B cell (primary cell): ENCODE measurements around the gene RAB17. TPM values are rescaled to one million over a fixed set of nuclear protein-coding genes. Genes with fewer than 3 reads are reported as not detected.

Experiments
- ATAC-seq: fragments of 200-7000 bp; cut with Tn5 transposase; one replicate; pipeline ENCODE4 v1.10.0; 2021; ENCODE audit warnings: low read depth, mild to moderate bottlenecking, moderate number of reproducible peaks, moderate library complexity
- CTCF ChIA-PET: fragments of 350-600 bp; sonication (Branson Sonifier 250); formaldehyde crosslinking; loops from one replicate; lab custom pipeline; 2021; ENCODE audit warnings: antibody characterized with exemption, inconsistent platforms; lab: Charles Lee
- POLR2A ChIA-PET: fragments of 350-600 bp; sonication (Branson Sonifier 250); formaldehyde crosslinking; loops from one replicate; lab custom pipeline; 2021; ENCODE audit warnings: antibody characterized with exemption; lab: Charles Lee
- DNase-seq: peaks from one replicate; pipeline ENCODE4 v3.0.0; 2013
- H2AFZ ChIP-seq: 2 replicates; pipeline ENCODE4 v1.6.1; 2012; ENCODE audit warnings: mild to moderate bottlenecking, low read depth, low read length; ENCODE audit not compliant: insufficient read depth, poor library complexity, severe bottlenecking
- H3K27ac ChIP-seq, 2 donors: 1 replicate in 1 of 2; 2 replicates in 1 of 2; pipeline ENCODE4 v1.5.1; 2012 to 2013; ENCODE audit warnings: low read length in 2 of 2, mild to moderate bottlenecking in 2 of 2, moderate library complexity in 1 of 2
- H3K27me3 ChIP-seq, 4 experiments: fragments of 200-600 bp in 1 of 4; sonication (generic) in 1 of 4; replicated peaks in 1 of 4; 1 replicate in 2 of 4; 2 replicates in 2 of 4; pipeline versions ENCODE4 v1.6.1 to v1.7.0; 2013 to 2016; ENCODE audit warnings: low read length in 3 of 4, mild to moderate bottlenecking in 2 of 4, mixed read lengths in 1 of 4, moderate library complexity in 1 of 4; ENCODE audit not compliant: insufficient read depth in 4 of 4, control insufficient read depth in 3 of 4; ENCODE audit errors: control extremely low read depth in 1 of 4
- H3K36me3 ChIP-seq, 2 experiments: replicated peaks in 1 of 2; 1 replicate in 1 of 2; 2 replicates in 1 of 2; pipeline versions ENCODE4 v1.6.1 to v1.7.1; 2013; ENCODE audit warnings: low read length in 1 of 2; ENCODE audit not compliant: insufficient read depth in 2 of 2, control insufficient read depth in 1 of 2; ENCODE audit errors: control extremely low read depth in 1 of 2, extremely low read depth in 1 of 2
- H3K4me1 ChIP-seq, 2 donors: fragments of 200-600 bp in 1 of 2; sonication (generic) in 1 of 2; 1 replicate in 1 of 2; 2 replicates in 1 of 2; pipeline versions ENCODE4 v1.5.1 to v1.6.1; 2013 to 2017; ENCODE audit warnings: low read length in 2 of 2; ENCODE audit not compliant: control insufficient read depth in 2 of 2, insufficient read depth in 2 of 2
- H3K4me2 ChIP-seq: replicated peaks from 2 replicates; pipeline ENCODE3; 2012; ENCODE audit warnings: mild to moderate bottlenecking, low read depth, low read length; ENCODE audit not compliant: poor library complexity, severe bottlenecking
- H3K4me3 ChIP-seq, 5 experiments: fragments of 200-600 bp in 1 of 5; sonication (generic) in 1 of 5; 1 replicate in 3 of 5; 2 replicates in 2 of 5; pipeline versions ENCODE4 v1.5.1 to v1.7.0; 2011 to 2016; ENCODE audit warnings: low read length in 4 of 5, mild to moderate bottlenecking in 4 of 5, low read depth in 2 of 5, control low read depth in 1 of 5, moderate library complexity in 1 of 5; ENCODE audit not compliant: insufficient read depth in 1 of 5; ENCODE audit errors: control extremely low read depth in 1 of 5, extremely low read depth in 1 of 5
- H3K79me2 ChIP-seq: fragments of 200-600 bp; sonication (generic); one replicate; pipeline ENCODE4 v1.6.0; 2016; ENCODE audit warnings: low read length; ENCODE audit not compliant: control insufficient read depth, insufficient read depth
- H3K9ac ChIP-seq: fragments of 200-600 bp; sonication (generic); 2 replicates; pipeline ENCODE4 v1.6.1; 2017; ENCODE audit warnings: mild to moderate bottlenecking, low read length, moderate library complexity
- H3K9me3 ChIP-seq, 3 donors: one replicate each; pipeline versions ENCODE4 v1.6.1 to v1.7.1; 2013; ENCODE audit warnings: low read length in 2 of 3; ENCODE audit not compliant: control insufficient read depth in 2 of 3, insufficient read depth in 1 of 3; ENCODE audit errors: control extremely low read depth in 1 of 3
- H4K20me1 ChIP-seq: 2 replicates; pipeline ENCODE4 v1.6.0; 2012; ENCODE audit warnings: mild to moderate bottlenecking, low read length; ENCODE audit not compliant: insufficient read depth, control insufficient read depth, poor library complexity, severe bottlenecking
- H3K27ac Mint-ChIP-seq: one replicate; pipeline ENCODE4 v1.8.0; 2021; ENCODE audit warnings: mixed read lengths
- H3K27me3 Mint-ChIP-seq: one replicate; pipeline ENCODE4 v1.8.0; 2021; ENCODE audit warnings: mixed read lengths
- H3K4me1 Mint-ChIP-seq: one replicate; pipeline ENCODE4 v1.8.0; 2021; ENCODE audit warnings: mixed read lengths
- H3K4me3 Mint-ChIP-seq: one replicate; pipeline ENCODE4 v1.8.0; 2021; ENCODE audit warnings: mixed read lengths
- H3K9me3 Mint-ChIP-seq: one replicate; pipeline ENCODE4 v1.8.0; 2022; ENCODE audit warnings: mixed read lengths; ENCODE audit not compliant: insufficient read depth
- CTCF ChIP-seq: fragments of 200-600 bp; IDR thresholded peaks from one replicate; pipeline ENCODE4 v1.8.0; 2022; ENCODE audit warnings: antibody characterized with exemption, mild to moderate bottlenecking
- EZH2 ChIP-seq: IDR thresholded peaks from 2 replicates; pipeline ENCODE4 v1.6.1; 2012; ENCODE audit warnings: borderline replicate concordance, low read depth, mild to moderate bottlenecking, moderate library complexity, low read length; ENCODE audit not compliant: insufficient read depth, poor library complexity, severe bottlenecking
- WGBS: methylation state at CpG from one replicate; pipeline ENCODE4 v1.1.5; 2013; ENCODE audit warnings: missing lambda C conversion rate; ENCODE audit not compliant: insufficient coverage; 5-methylcytosine and 5-hydroxymethylcytosine counted together
- intact Hi-C: fragments of 100-400 bp; cut with micrococcal nuclease; formaldehyde crosslinking; loops from one replicate; pipeline ENCODE4 v1.10.0; 2022
- polyA plus RNA-seq: library from polyadenylated mRNA; depleted of rRNA; stranded (reverse); fragments of >200 nt; gene quantifications from 2 replicates; pipeline ENCODE4 v1.2.3, GENCODE V29; 2012
- total RNA-seq, 2 donors: library from RNA; stranded (reverse); fragments of 120-200 nt in 1 of 2; gene quantifications; 1 replicate in 1 of 2; 2 replicates in 1 of 2; pipeline versions ENCODE4 v1.2.3 to v1.2.4, GENCODE V29; 2013 to 2022

Gene RAB17
- total and polyA plus RNA-seq, 2 donors (not counting 1 experiment from before 2014, with no cell fraction given): not detected

GRCh38 chr2:237569041-237569440 lies 21.5 kb downstream of the RAB17 start:
- H3K27me3 Mint-ChIP-seq: peaks cover 19% of the 10 kb centered on the region
- intact Hi-C loops: no loop called here
- H3K9me3 Mint-ChIP-seq: peaks cover 4% of the 10 kb centered on the region
- Histone ChIP-seq H3K36me3 (no peaks in the 10 kb centered on the region), H3K4me2 (no peak overlapping the region), H3K4me1 (peaks cover 0 to 7% of the 10 kb centered on the region in 2 donors), H2AFZ (no peak overlapping the region), H3K9me3 (peaks cover 0 to 11% (median 3%) of the 10 kb centered on the region in 3 donors), H4K20me1 (no peaks in the 10 kb centered on the region), H3K27ac (no peak overlapping the region), H3K27me3 (peaks cover 0 to 14% (median 2%) of the 10 kb centered on the region in 4 experiments), H3K79me2 (no peaks in the 10 kb centered on the region), H3K9ac (no peak overlapping the region), H3K4me3 (no peak overlapping the region)
- H3K27ac Mint-ChIP-seq: no peak overlapping the region
- TF ChIP-seq CTCF (no peak), EZH2 (no peak)
- peaks cover 6% of the 10 kb centered on the region for H3K4me1 Mint-ChIP-seq
- ChIA-PET POLR2A (no interaction called here), CTCF (interaction anchor here (1.2 kb wide), 1 partner anchor 56 kb away, joined by 4 read pairs; no protein-coding TSS in a partner anchor)
- DNase-seq (no peak), ATAC-seq (no peak)
- no peak overlapping the region for H3K4me3 Mint-ChIP-seq
- 100% methylated on average over 4 of the region's 5 CpGs for WGBS

- no peak for ATAC-seq
- H3K27ac Mint-ChIP-seq: no peak overlapping the region
- Histone ChIP-seq H3K4me2 (no peak overlapping the region), H3K4me3 (no peak overlapping the region), H3K9me3 (peaks cover 0 to 11% (median 3%) of the 10 kb centered on the region in 3 donors), H3K27ac (no peak overlapping the region), H3K9ac (no peak overlapping the region), H3K36me3 (no peaks in the 10 kb centered on the region), H4K20me1 (no peaks in the 10 kb centered on the region), H3K4me1 (peaks cover 0 to 7% of the 10 kb centered on the region in 2 donors), H2AFZ (no peak overlapping the region), H3K27me3 (peaks cover 0 to 14% (median 2%) of the 10 kb centered on the region in 4 experiments), H3K79me2 (no peaks in the 10 kb centered on the region)
- no peak overlapping the region for H3K4me3 Mint-ChIP-seq
- CTCF ChIA-PET: interaction anchor here (1.2 kb wide), 1 partner anchor 55 kb away, joined by 4 read pairs; no protein-coding TSS in a partner anchor
- peaks cover 4% of the 10 kb centered on the region for H3K9me3 Mint-ChIP-seq
- H3K27me3 Mint-ChIP-seq: peaks cover 16% of the 10 kb centered on the region
- TF ChIP-seq EZH2 (no peak), CTCF (no peak)
- WGBS: 73% methylated on average over 9 of the region's 9 CpGs
- DNase-seq: no peak
- H3K4me1 Mint-ChIP-seq: peaks cover 6% of the 10 kb centered on the region
- POLR2A ChIA-PET: no interaction called here
- intact Hi-C loops: no loop called here
These were observed 22.3 kb downstream of the RAB17 start for GRCh38 chr2:237568121-237568660.
